ENCODE measurements around the gene PCDHGB3.

- TF ChIP-seq CTCF (IDR thresholded peaks at IDR 0.05) (no peak), POLR2A (IDR thresholded peaks at IDR 0.05) (no peak)
Observed at GRCh38 chr5:141363952-141364660, 5.9 kb upstream of the PCDHGB3 start, which contains the start of gene PCDHGA5.

Measured in lower leg skin (tissue), 3 donors.